Middle frontal gyrus (tissue), 1 donor: ENCODE measurements around the gene CCM2L.

Source experiments
- DNase-seq: peaks from one replicate; pipeline ENCODE4 v3.0.0-alpha.2; 2015; ENCODE audit warnings: low spot score; ENCODE audit errors: extremely low spot score

The CCM2L gene

DNA sequence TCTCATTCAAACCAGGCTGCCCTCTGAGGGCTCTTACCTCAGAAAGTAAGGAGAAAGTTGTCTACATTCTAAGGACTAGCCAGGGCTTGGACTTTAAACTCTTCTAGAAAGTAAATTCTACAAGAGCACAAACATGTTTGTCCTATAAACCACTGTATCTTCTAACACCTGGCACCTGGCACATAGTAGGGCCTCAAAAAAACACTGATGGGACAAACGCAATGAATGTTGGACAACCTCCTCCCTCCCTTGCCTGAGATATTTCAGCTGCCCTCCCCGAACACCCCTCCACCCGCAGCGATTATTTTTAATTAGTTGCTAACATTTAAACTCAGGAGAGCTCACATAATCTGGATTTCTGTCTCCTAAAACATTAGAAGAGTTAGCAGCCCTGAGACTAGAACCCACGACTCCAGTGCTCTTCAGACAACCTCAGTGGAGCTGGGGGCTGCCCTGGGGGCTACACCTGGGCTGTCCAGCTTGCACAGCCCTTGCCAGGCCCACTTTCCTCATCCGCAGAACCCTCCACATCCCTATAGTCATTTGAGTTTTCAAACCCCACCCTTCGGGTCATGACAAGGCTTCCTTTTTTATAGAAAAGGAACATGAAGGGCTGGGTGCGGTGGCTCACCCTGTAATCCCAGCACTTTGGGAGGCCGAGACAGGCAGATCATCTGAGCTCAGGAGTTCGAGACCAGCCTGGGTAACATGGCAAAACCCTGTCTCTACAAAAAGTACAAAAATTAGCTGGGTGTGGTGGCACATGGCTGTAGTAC, 46.7 kb downstream of the CCM2L start:
- DNase-seq, result no peak

DNA sequence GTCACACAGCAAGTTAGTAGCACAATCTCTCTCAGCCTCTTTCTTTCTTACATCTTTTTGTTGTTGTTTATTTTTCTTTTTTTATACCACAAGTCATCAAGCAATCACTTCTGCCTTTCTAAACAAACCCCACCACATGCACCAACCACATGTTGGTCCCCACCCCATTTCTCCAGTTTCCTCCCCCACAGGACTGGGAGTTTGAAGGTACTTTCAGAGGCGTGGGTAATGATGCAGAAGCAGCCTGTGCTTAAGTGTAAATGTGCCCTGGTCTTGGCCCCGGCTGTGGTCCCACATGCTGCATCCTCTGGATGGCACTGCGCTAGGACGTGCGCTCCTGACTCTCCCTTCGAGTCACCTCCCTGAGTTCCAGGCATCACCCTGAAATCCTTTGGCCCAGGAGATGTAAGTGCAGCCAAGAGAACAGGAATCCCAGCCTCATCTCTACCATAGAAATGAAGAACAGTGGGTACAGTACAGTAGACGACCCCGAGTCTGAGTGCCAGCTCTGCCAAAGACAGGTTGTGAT, 47.5 kb downstream of the CCM2L start:
- DNase-seq, result no peak

DNA sequence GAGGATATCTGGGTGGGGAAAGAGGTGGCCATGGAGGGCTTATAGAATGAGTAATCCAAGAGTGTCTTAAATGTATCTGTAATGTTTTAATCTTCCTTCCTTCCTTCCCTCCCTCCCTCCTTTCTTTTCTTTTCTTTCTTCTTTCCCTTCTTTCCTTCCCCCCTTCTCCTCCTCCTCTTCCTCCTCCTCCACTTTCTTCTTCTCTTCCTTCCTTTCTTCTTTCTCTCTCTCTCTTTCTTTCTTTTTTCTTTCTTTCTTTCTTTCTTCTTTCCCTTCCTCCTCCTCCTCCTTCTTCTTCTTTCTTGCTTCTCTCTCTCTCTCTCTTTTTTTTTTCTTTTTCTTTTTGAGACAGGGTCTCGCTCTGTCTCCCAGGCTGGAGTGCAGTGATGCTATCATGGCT, 49.0 kb downstream of the CCM2L start:
- DNase-seq, result no peak

DNA sequence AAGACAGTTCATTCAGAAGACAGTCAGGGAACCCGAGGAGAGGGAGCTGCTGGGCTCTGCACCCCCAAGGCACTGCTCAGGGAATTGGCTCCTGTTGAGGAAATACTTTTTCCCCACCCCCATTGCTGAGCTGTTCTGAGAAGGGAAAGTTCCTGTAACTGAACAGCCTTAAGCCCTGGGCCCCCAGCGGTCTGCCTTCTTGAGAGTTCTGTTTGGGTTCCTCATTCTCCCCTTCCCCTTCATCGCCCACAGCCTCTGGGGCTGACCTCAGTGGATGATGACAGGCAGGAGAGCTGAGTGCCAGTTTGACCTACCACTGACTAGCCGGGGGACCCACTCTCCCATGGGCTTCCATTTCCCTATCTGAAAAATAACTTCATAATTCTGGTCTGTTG, 52.5 kb downstream of the CCM2L start:
- no peak for DNase-seq

DNA sequence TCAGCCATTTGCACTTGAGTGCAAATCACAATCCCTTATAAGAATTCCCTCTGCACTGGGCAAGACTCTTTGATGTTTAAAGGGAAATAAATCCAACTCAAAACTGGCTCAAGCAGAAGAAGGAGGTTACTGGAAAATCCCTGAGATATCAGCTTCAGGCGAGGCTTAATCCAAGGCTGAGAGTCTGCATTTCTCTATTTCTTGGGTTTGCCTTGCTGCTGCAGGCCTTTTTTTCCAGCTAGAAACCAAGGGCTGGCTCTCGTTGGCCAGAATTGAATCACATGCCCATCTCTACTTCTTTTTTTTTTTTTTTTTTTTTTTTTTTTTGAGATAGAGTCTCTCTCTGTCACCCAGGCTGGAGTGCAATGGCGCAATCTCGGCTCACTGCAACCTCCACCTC, 53.5 kb downstream of the CCM2L start:
- no peak for DNase-seq

DNA sequence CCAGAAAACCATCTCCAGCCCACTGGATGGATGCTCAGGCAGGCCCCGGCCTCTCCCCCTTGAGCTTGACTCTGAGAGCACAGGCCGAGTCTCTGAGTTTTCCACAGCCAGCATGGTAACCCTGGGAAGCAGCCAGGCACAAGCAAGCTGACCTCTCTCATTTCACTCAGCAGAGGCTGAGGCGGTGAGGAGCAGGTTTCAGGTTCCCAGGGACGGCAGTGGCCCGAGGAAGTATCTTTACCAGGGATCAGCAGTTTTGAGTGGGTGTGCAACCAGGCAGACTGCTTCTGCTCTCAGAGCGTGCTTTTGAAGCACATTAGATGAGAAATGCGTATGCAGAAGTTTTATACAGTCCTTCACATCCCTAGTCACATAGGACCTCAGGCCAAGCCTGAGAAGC, 54.4 kb downstream of the CCM2L start:
- no peak for DNase-seq

DNA sequence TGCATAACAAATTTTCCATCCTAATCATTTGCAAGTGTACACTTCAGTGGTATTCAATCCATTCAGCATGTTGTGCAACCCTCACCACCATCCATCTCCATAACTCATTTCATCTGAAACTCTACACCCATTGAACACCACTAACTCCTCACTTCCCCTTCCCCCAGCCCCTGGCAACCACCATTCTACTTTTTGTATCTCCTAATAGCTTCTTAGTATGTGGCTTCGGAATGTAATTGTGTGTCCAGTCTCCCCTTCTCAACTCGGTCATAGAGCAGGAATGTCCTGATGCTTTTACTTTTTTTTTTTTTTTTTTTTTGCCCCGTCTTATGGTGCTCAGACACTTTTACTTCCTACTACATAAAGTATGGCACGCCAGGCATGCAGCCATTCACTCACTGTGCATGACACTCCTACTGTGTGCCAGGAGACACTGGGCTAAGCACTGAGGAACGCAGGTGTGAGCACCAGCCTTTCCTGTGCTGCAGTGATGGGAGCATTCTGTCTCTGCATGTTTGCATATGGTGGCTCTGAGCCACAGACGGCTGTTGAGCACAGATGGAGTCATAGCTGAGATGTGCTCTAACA, 57.1 kb downstream of the CCM2L start:
- DNase-seq, result no peak

DNA sequence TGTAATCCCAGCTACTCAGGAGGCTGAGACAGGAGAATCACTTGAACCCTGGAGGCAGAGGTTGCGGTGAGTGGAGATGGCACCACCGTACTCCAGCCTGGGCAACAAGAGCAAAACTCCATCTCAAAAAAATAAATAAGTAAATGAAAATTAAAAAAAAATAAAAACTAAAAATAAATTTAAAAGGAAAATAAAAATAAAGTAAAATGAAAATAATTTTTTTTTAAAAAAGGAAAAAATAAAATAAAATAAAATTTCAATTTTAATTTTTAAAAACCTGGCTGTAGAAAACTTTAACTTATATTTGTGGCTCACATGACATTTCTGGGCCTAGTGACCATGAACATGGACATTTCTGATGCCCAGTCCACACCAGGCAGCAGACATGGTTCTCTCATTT, 57.9 kb downstream of the CCM2L start:
- no peak for DNase-seq

DNA sequence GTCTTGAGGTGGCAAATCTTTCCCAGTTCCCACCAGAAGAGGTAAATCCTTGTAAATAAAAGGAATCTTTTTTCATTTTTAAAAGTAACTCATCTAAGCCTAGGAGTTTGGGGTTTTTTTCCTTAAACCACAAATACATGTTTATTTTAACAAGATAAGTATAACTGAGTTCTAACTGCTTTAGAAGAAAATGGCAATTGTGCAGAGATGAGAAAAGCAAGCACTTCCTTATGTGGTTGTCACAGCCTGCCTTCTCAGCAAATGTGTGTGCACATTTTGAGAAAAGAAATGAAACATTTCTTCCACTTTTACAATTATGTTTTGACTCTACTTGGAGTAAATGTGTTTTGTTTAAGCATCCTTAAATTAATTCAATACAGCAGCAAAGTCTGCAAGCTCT, 59.5 kb downstream of the CCM2L start:
- no peak for DNase-seq

DNA sequence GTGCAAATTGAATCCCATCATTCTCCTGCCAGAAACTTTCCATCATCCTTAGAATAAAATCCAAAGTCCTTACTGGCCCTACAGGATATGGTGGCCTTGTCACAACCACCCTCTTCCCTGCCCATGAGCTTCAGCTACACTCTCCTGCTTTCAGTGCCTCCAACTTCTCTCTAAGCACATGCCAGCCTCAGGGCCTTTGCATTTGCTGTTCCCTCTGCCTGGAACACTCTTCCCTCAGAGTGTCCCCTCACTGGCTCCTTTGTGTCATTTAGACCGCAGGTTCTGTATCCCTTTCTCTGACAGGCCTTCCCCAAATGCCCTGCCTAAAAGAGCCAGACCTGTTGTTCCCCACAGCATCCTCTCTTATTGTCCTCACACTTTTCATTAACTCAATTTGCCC, 60.0 kb downstream of the CCM2L start:
- no peak for DNase-seq

DNA sequence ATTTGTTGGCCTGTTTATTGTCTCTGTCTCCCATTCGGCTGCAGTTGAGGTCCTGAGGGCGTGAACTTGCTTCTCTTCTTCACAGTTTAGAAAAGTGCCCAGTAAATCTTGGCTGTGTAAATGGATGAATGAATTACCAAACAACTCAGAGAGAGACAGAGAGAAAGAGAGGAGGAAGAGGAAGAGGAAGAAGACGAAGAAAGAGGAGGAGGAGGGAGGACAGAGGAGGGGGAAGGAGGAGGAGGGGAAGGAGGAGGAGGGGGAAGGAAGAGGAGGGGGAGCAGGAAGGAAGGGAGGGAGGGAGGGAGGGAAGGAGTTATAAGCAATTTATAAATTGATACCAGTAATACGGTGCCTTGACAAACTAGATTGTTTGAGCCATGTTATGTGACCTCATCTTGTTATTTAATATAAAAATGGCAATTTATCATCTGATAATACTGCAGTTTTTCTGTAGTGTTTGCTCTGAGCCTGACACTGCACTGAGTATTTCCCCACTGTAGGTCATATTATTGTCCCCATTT, 60.5 kb downstream of the CCM2L start:
- DNase-seq, result no peak

DNA sequence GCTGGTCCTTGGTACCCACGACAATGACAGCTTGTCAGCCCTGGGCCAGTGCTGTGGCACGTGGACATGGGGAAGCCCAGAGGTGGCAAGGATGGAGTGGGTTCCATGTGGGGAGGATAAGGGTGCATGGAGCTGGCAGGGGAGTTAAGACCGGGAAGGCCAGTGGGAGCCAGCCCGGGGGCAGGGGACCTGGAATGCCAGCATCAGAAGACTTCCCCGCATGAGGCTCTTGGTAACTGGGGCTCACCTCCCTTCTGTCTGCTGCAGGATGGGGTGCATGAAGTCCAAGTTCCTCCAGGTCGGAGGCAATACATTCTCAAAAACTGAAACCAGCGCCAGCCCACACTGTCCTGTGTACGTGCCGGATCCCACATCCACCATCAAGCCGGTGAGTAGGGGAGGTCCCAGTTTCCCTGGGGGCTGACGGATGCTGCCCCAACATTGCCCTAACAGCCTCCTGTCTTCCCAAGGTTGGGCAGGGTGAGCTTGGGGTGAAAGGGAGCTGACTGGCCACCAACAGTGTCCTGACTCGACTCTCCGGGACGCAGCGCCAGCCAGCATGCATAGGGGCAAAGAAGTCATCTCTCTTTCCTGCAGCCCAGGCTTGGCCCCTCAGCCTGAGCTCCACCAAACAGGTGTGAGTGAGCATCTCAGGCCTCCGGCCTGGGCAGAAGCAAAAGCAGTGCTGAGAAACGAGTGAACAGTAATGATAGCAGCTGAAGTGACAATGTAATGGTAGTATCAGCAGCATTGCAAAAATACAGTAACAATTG, 61.3 kb downstream of the CCM2L start:
- DNase-seq, result no peak

DNA sequence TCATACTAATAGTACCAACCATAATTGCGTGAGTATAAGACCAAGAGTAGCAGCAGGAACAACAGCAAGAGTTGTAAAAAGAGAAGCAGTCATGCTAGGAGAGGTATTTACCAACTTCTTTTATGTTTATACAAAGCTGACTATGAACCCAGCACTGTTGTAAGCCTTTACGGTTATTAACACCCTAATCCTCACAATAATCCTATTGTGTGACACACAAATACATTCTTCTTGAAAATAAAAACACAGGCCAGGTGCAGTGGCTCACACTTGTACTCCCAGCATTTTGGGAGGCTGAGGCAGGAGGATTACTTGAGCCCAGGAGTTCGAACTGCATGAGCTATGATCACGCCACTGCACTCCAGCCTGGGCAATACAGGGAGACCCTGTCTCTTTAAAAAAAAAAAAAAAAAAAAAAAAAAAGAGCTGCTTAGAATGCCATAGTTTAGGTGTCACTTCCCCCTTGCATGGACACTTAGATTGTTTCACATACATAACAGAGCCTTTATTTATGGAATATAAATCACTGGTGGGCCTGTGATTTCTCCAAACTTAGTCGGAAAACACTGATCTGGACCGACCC, 62.0 kb downstream of the CCM2L start:
- no peak for DNase-seq

DNA sequence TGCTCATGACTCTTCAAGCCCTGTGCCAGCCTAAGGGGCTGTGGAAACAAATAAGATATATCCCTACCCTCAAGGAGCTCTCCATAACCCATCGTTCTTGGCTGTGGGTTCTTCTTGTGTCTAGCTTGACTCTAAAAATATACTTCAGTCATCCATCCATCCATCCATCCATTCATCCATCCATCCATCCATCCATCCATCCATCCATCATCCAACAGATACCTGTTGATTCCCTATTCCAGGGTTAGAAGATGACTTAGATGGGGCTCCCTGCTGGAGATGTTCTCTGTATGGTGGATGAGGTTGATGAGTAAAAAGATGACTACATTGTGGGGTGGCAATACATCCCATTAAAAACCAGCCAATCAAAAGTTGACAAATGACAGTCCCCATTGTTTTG, 65.3 kb downstream of the CCM2L start:
- DNase-seq, result no peak

DNA sequence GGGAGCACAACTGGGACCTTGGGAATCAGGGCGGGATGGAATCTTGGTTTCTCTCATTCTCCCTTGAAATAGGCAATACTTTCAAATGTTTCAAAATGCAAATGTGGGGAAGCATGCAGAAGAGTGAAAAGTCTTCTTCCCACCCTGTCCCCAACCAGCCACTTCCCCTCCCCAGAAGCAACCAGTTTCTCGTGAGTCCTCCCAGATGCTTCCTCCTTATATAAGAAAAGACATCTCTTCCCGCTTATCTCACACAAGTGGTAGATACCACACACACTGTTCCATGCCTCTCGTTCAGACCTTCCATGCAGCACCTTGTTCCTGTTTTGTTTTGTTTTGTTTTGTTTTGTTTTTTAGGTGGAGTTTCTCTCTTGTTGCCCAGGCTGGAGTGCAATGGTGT, 67.0 kb downstream of the CCM2L start:
- DNase-seq, result no peak

DNA sequence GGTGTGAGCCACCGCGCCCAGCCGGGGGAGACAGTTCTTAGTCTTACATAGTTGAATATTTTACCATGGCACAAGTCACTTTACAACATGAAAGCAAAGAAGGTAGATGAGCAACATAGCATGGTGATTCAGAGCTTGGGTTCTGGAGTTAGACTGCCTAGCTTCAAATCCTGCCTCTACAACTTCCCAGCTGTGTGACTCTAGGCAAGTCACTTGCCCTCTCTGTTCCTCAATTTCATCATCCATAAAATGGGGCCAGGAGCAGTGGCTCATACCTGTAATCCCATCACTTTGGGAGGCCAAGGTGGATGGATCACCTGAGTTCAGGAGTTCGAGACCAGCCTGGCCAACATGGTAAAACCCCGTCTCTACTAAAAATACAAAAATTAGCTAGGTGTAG, 68.1 kb downstream of the CCM2L start:
- no peak for DNase-seq

DNA sequence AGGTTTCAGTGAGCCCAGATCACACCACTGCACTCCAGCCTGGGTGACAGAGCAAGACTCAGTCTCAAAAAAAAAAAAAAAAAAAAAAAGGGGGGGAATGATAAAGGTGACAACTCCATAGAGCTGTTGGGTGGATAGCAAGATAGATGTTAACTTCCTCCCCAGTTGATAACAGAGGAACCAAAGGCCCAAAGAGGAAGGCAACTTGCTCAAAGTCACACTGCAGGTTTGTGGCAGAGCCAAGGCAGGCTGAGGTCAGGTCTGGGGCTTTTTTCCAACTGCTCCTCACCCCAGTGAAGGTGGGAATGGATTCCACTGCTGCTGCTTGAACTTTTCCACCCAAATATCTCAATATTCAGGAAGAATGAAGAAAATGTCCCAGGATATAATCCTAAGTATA, 68.6 kb downstream of the CCM2L start:
- DNase-seq, result no peak

DNA sequence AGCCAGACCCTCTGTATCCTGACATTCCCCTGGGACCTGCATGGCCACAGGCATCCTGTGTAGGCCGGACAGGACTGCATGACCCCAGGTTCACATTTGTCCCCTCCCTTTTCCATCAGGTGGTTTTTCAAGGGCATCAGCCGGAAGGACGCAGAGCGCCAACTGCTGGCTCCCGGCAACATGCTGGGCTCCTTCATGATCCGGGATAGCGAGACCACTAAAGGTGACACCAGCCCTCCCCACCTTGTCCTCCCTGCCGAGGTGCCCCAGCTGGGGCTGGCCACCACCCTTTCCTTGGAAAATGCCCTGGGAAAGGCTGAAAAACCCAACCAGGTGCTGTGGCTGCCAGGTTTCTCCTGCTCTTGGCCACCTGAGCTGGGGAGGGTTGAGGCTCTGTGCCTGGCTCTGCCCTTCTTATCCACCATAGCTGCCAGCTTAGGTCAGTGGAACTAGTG, 69.4 kb downstream of the CCM2L start:
- DNase-seq, result no peak

DNA sequence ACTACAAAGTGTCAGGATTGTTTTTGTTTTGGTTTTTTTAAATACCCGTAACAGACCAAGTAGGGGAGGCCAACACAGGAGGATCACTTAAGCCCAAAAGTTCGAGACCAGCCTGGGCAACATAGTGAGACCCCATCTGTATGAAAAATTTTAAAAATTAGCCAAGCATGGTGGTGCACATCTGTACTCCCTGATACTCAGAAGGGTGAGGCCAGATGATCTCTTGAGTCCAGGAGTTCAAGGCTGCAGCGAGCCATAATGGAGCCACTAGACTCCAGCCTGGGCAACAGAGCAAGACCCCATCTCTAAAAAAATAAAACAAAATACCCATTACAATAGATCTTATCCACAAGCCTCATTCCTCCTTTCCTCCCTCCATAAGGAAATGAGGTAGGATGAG, 70.5 kb downstream of the CCM2L start:
- DNase-seq, result no peak
